Panc1 (cell line): ENCODE data around the gene TCEA3. TPM values are rescaled to one million over a fixed set of nuclear protein-coding genes. Genes with fewer than 3 reads are reported as not detected.

Source experiments
- ATAC-seq: fragments of 200-7000 bp; cut with Tn5 transposase; 2 replicates; pipeline ENCODE4 v1.9.1; 2020; ENCODE audit warnings: mild to moderate bottlenecking, moderate library complexity
- BruUV-seq: library from RNA; stranded (reverse); fragments of 400-500 nt; replicated peaks from 2 replicates; lab custom pipeline; 2021; lab: Mats Ljungman, UMichigan
- CTCF ChIA-PET: fragments of 300-600 bp; sonication (Branson Sonifier 250); formaldehyde crosslinking; loops from one replicate; lab custom pipeline; 2022; ENCODE audit warnings: antibody characterized with exemption; lab: Charles Lee
- POLR2A ChIA-PET: fragments of 300-600 bp; sonication (Branson Sonifier 250); formaldehyde crosslinking; loops from one replicate; lab custom pipeline; 2022; ENCODE audit warnings: antibody characterized with exemption; lab: Charles Lee
- DNase-seq: peaks from one replicate; pipeline ENCODE4 v3.0.0-alpha.2; 2010; ENCODE audit warnings: low read depth, low spot score
- H3K27ac ChIP-seq: 2 replicates; pipeline ENCODE4 v1.5.1; 2011; ENCODE audit warnings: mild to moderate bottlenecking, low read length, inconsistent platforms
- H3K27me3 ChIP-seq: fragments of 200-500 bp; sonication (Bioruptor generic); 2 replicates; pipeline ENCODE4 v1.6.0; 2014; ENCODE audit warnings: low read length, inconsistent platforms; ENCODE audit not compliant: control insufficient read depth, insufficient read depth
- H3K36me3 ChIP-seq: fragments of 200-500 bp; sonication (Bioruptor generic); 2 replicates; pipeline ENCODE4 v1.5.1; 2014; ENCODE audit warnings: inconsistent platforms, mild to moderate bottlenecking, low read length, moderate library complexity; ENCODE audit not compliant: control insufficient read depth, insufficient read depth
- H3K4me1 ChIP-seq: 2 replicates; pipeline ENCODE4 v1.5.1; 2011; ENCODE audit warnings: inconsistent platforms, mild to moderate bottlenecking, low read length, moderate library complexity; ENCODE audit not compliant: control insufficient read depth, insufficient read depth
- H3K4me3 ChIP-seq, 2 experiments: 2 replicates each; pipeline ENCODE4 v1.5.1; 2011 to 2012; ENCODE audit warnings: low read depth in 2 of 2, low read length in 2 of 2, mild to moderate bottlenecking in 2 of 2, inconsistent platforms in 1 of 2, moderate library complexity in 1 of 2
- H3K9me3 ChIP-seq: fragments of 200-500 bp; sonication (Bioruptor generic); 2 replicates; pipeline ENCODE4 v1.5.1; 2014; ENCODE audit warnings: low read depth, mild to moderate bottlenecking, inconsistent platforms, low read length, moderate library complexity; ENCODE audit not compliant: control insufficient read depth, insufficient read depth
- CTCF ChIP-seq: fragments of 450-650 bp; IDR thresholded peaks from 2 replicates; pipeline ENCODE4 v1.5.1; 2017; ENCODE audit warnings: mild to moderate bottlenecking
- POLR2AphosphoS5 ChIP-seq: IDR thresholded peaks from 2 replicates; pipeline ENCODE4 v1.6.1; 2012; ENCODE audit warnings: mild to moderate bottlenecking, low read depth, low read length, moderate library complexity
- REST ChIP-seq, 2 experiments: IDR thresholded peaks; 2 replicates each; pipeline ENCODE4 v1.6.1; 2011 to 2012; ENCODE audit warnings: low read depth in 2 of 2, control low read depth in 1 of 2, low read length in 1 of 2, mild to moderate bottlenecking in 1 of 2, moderate library complexity in 1 of 2; ENCODE audit not compliant: insufficient read depth in 1 of 2
- SIN3A ChIP-seq: IDR thresholded peaks from 2 replicates; pipeline ENCODE4 v1.6.1; 2012; ENCODE audit warnings: low read depth, mild to moderate bottlenecking, low read length, moderate library complexity, borderline replicate concordance; ENCODE audit not compliant: insufficient read depth
- TCF7L2 ChIP-seq: IDR thresholded peaks from 2 replicates; pipeline ENCODE4 v1.6.1; 2011; ENCODE audit warnings: mild to moderate bottlenecking, low read depth, low read length, inconsistent platforms
- in situ Hi-C: cut with HindIII; loops from 2 replicates; pipeline ENCODE4 v1.10.0; 2016; ENCODE audit warnings: low sequenced_read_pairs, low pct_unique_long_range_greater_than_20kb
- intact Hi-C: fragments of 100-400 bp; cut with micrococcal nuclease; formaldehyde crosslinking; loops from one replicate; pipeline ENCODE4 v1.10.0; 2022; ENCODE audit not compliant: unreplicated experiment
- total RNA-seq: library from RNA; stranded (reverse); gene quantifications from one replicate; pipeline ENCODE4 v1.2.1, GENCODE V29; 2021; ENCODE audit not compliant: unreplicated experiment

Gene TCEA3
- total RNA-seq, 1 experiment from 2014 or later, result 8.3 TPM

GRCh38 chr1:23444596-23445390 lies 20.2 kb upstream of the TCEA3 start:
- TF ChIP-seq REST (IDR thresholded peaks at IDR 0.05; ENCODE audit: insufficient read depth in 1 of 2, low read depth in 2 of 2, low read length in 1 of 2), result no peak
- no peak for TF ChIP-seq POLR2AphosphoS5
- TF ChIP-seq CTCF, result no peak
- TF ChIP-seq SIN3A, result no peak
- no peak for TF ChIP-seq TCF7L2
- no peaks in the 10 kb centered on the region for H3K9me3 ChIP-seq
- intact Hi-C loops, result no loop called here
- ChIA-PET CTCF (no interaction called here), POLR2A (no interaction called here)
- H3K27ac ChIP-seq, result no peak overlapping the region
- in situ Hi-C loops, result no loop called here
- ATAC-seq (no peak), DNase-seq (no peak)
- H3K27me3 ChIP-seq, result no peaks in the 10 kb centered on the region
- H3K4me1 ChIP-seq, result no peaks in the 10 kb centered on the region
- no peaks in the 10 kb centered on the region for H3K36me3 ChIP-seq
- H3K4me3 ChIP-seq, result no peak overlapping the region
- BruUV-seq, result no TSS peak

- Histone ChIP-seq H3K9me3 (no peaks in the 10 kb centered on the region), H3K27me3 (no peaks in the 10 kb centered on the region), H3K4me3 (no peak overlapping the region), H3K4me1 (no peaks in the 10 kb centered on the region), H3K36me3 (no peaks in the 10 kb centered on the region), H3K27ac (no peak overlapping the region)
- TF ChIP-seq SIN3A, result no peak
- intact Hi-C loops, result no loop called here
- ChIA-PET POLR2A (no interaction called here), CTCF (no interaction called here)
- ATAC-seq (no peak), DNase-seq (no peak)
- no TSS peak for BruUV-seq
- in situ Hi-C loops, result no loop called here
These were observed 19.6 kb upstream of the TCEA3 start for GRCh38 chr1:23444104-23444533.

GRCh38 chr1:23442751-23443150 lies 18.2 kb upstream of the TCEA3 start:
- POLR2A ChIA-PET, result interaction anchor here (0.6 kb wide), 1 partner anchor 1089 kb away, joined by 3 read pairs; no protein-coding TSS in a partner anchor
- no peak for DNase-seq
- Histone ChIP-seq H3K4me3 (no peak overlapping the region), H3K27me3 (no peaks in the 10 kb centered on the region), H3K36me3 (no peaks in the 10 kb centered on the region), H3K4me1 (no peaks in the 10 kb centered on the region), H3K9me3 (no peaks in the 10 kb centered on the region), H3K27ac (no peak overlapping the region)
- ATAC-seq, result no peak
- intact Hi-C loops (no loop called here), in situ Hi-C loops (no loop called here)
- no peak for TF ChIP-seq REST (IDR thresholded peaks at IDR 0.05; ENCODE audit: insufficient read depth in 1 of 2, low read depth in 2 of 2, low read length in 1 of 2)
- TF ChIP-seq CTCF, result no peak
- TF ChIP-seq SIN3A, result no peak
- TF ChIP-seq POLR2AphosphoS5, result no peak
- TF ChIP-seq TCF7L2, result no peak
- CTCF ChIA-PET, result no interaction called here
- BruUV-seq, result no TSS peak
